ENCODE results near the gene GNS.

- TF ChIP-seq CTCF (conservative IDR thresholded peaks at IDR 0.05; ENCODE audit: low read depth, low read length): no peak
- TF ChIP-seq POLR2A (IDR thresholded peaks at IDR 0.05; ENCODE audit: low read depth, low read length): no peak
- no peak for TF ChIP-seq USF2 (IDR thresholded peaks at IDR 0.05; ENCODE audit: low read depth, low read length)
- no peak for TF ChIP-seq MXI1 (IDR thresholded peaks at IDR 0.05; ENCODE audit: borderline replicate concordance, low read depth, low read length)
- TF ChIP-seq ELK1 (IDR thresholded peaks at IDR 0.05; ENCODE audit: borderline replicate concordance, low read depth, low read length): no peak
- no peak for TF ChIP-seq SMC3 (IDR thresholded peaks at IDR 0.05; ENCODE audit: low read depth, low read length)
- TF ChIP-seq RCOR1 (IDR thresholded peaks at IDR 0.05; ENCODE audit: insufficient replicate concordance, low read length): no peak
- no peak for TF ChIP-seq RFX5 (IDR thresholded peaks at IDR 0.05; ENCODE audit: low read depth, low read length)
- no peak for TF ChIP-seq RAD21 (IDR thresholded peaks at IDR 0.05; ENCODE audit: low read length)
- no peak for TF ChIP-seq BHLHE40 (IDR thresholded peaks at IDR 0.05; ENCODE audit: low read depth, low read length)
- no peak for TF ChIP-seq CEBPB (IDR thresholded peaks at IDR 0.05; ENCODE audit: low read depth, low read length)
- TF ChIP-seq MAFK (IDR thresholded peaks at IDR 0.05; ENCODE audit: low read depth, low read length): no peak
- no peak for TF ChIP-seq FOS (IDR thresholded peaks at IDR 0.05; ENCODE audit: low read depth, low read length)
Measured at GRCh38 chr12:64709429-64709828, 49.8 kb downstream of the GNS start.

All from IMR-90 (cell line).